A549 (cell line): ENCODE data around the gene CAB39.

Experiments
- BHLHE40 ChIP-seq: IDR thresholded peaks from 2 replicates; pipeline ENCODE4 v1.6.1; 2012; ENCODE audit warnings: low read depth, low read length, inconsistent platforms
- CTCF ChIP-seq: fragments of >200 bp; sonication (Bioruptor Twin); formaldehyde crosslinking; IDR thresholded peaks from 3 replicates; pipeline ENCODE4 v1.5.1; 2016
- E2F6 ChIP-seq: IDR thresholded peaks from 2 replicates; pipeline ENCODE4 v1.6.1; 2012; ENCODE audit warnings: low read depth, borderline replicate concordance
- EP300 ChIP-seq, 2 experiments: fragments of >200 bp; sonication (Bioruptor Twin); formaldehyde crosslinking; IDR thresholded peaks; 2 replicates in 1 of 2; 3 replicates in 1 of 2; pipeline ENCODE4 v1.6.1; 2016 to 2017
- KDM1A ChIP-seq: fragments of 200-600 bp; sonication (generic); IDR thresholded peaks from 2 replicates; pipeline ENCODE4 v1.6.1; 2016; ENCODE audit warnings: low read depth, mild to moderate bottlenecking
- MAFK ChIP-seq: fragments of 450-650 bp; IDR thresholded peaks from 2 replicates; pipeline ENCODE4 v1.6.1; 2014; ENCODE audit not compliant: partially characterized antibody
- NPAS2 ChIP-seq: fragments of 250-450 bp; sonication (Bioruptor Pico); IDR thresholded peaks from 2 replicates; pipeline ENCODE4 v1.8.0; 2022; ENCODE audit warnings: mild to moderate bottlenecking, moderate library complexity, borderline replicate concordance

GRCh38 chr2:230778350-230779063 is 65.9 kb downstream of the CAB39 start:
- TF ChIP-seq KDM1A: no peak
- TF ChIP-seq BHLHE40: no peak
- no peak for TF ChIP-seq NPAS2
- TF ChIP-seq MAFK: no peak
- TF ChIP-seq EP300 (IDR thresholded peaks at IDR 0.05): no peak
- TF ChIP-seq CTCF: no peak
- no peak for TF ChIP-seq E2F6
